Measurements from ENCODE around the gene GATA2.

Gene GATA2

DNA sequence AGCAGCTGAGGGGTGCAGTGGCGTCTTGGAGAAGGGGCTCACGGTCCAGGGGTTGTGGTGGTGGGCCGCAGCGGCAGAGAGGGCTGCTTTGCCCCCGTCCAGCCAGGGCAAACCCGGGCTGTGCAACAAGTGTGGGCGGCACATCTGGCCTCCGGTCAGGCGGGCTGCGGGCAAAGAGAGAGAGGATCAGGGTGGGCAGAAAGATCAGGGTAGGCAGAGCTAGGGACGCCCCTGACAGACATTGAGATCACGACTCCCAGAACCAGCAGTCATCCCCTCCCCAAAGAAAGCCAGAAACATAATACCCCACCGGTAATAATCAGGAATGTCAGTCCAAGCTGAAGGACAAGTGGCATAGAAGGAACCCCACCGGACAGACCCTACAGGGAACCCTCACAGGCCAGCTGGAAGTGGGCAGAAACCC is 6.8 kb downstream of the GATA2 start:
- in situ Hi-C loops (cut with HindIII; ENCODE audit: low sequenced_read_pairs), result no loop called here
- TF ChIP-seq, protein P1, sequence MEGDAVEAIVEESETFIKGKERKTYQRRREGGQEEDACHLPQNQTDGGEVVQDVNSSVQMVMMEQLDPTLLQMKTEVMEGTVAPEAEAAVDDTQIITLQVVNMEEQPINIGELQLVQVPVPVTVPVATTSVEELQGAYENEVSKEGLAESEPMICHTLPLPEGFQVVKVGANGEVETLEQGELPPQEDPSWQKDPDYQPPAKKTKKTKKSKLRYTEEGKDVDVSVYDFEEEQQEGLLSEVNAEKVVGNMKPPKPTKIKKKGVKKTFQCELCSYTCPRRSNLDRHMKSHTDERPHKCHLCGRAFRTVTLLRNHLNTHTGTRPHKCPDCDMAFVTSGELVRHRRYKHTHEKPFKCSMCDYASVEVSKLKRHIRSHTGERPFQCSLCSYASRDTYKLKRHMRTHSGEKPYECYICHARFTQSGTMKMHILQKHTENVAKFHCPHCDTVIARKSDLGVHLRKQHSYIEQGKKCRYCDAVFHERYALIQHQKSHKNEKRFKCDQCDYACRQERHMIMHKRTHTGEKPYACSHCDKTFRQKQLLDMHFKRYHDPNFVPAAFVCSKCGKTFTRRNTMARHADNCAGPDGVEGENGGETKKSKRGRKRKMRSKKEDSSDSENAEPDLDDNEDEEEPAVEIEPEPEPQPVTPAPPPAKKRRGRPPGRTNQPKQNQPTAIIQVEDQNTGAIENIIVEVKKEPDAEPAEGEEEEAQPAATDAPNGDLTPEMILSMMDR (IDR thresholded peaks at IDR 0.05; ENCODE audit: low read depth, low read length), result no peak
- H3K4me3 ChIP-seq (ENCODE audit: low read depth, low read length), result peak overlapping the region; percentile 21
- DNase-seq (ENCODE audit: low read depth, low spot score), result no peak

DNA sequence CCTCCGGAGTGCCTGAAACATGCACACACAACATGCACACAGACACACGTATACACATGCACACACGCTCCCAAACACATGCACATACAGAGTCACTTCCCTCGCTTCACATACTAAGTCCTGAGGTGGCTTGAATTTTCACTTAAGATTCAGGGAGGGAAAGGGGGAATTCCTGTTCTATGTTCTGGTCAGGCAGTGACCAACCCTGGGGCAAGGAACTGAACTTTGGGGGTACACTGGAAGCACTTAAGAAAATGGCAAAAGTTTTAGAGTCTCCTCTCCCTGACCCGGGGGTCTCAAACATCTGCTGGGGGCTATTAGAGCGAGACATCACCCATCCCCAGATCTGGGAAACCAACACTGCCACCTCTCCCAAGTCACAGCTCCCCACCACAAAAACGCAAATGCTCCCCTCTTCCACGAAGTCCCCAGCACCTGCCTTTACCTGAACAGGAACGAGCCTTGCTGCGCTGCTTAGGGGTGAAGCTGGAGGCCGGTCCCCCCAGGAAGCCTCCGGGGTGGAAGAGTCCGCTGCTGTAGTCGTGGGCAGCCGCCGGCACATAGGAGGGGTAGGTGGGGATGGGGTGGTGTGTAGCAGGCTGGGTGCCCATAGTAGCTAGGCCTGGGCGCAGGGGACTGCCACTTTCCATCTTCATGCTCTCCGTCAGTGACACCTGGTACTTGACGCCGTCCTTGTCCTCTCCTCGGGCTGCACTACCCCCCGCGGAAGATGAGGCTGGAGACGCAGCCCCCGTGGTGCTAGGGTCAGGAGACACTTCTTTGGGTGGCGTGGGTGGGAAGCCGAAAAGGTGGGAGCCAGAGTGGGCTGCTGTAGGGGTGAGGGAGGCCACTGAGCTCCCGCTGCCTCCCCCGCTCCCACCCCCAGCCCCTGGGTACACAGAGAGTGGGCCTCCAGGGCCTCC is 7.5 kb downstream of the GATA2 start:
- in situ Hi-C loops (cut with HindIII; ENCODE audit: low sequenced_read_pairs), result no loop called here
- TF ChIP-seq, protein P1 (IDR thresholded peaks at IDR 0.05; ENCODE audit: low read depth, low read length), result no peak
- H3K4me3 ChIP-seq (ENCODE audit: low read depth, low read length), result peak overlapping the region; percentile 12
- no peak for DNase-seq (ENCODE audit: low read depth, low spot score)

DNA sequence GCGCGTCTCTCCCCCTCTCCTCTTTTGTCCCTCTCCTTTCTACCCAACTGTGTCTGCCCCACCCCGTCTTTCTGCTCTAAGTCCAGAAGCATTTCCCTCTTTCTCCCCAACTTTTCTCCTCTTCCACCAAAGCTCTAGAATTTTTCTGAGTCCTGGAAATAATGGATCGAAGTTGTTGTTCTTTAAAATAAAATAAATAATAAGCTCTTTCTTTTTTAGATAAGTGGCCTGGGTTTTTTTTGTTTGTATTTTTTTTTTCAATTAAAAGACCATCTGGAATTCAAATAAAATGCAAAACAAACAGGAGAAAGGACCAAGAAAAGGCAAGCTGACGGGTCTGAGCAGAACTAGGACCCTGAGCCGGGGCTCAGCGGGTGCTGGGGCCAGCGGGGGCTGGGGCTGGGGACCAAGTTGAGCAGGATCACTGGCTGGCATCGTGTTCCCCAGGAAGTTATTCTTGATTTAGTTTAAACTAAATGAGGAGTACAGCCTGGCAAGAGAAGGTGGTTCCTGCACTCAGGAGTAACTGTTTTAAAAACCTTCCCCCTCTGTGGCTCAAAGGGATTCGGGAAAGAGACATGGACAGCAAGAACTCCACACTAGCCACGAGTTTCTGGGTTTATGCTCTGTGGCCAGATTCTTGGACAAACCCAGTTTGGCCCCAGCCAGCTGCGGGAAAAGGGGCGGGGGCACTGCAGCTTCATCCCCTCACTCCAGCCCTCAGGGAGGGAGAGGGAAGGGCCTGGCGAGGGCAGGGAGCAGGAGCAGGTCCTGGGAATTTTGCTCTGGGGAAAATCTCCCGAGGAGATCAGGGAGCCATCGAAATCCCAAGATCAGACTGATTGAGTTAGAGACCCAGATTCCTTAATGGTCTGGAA is 8.4 kb downstream of the GATA2 start:
- in situ Hi-C loops (cut with HindIII; ENCODE audit: low sequenced_read_pairs), result no loop called here
- no peak overlapping the region for H3K4me3 ChIP-seq (ENCODE audit: low read depth, low read length)
- TF ChIP-seq, protein P1 (IDR thresholded peaks at IDR 0.05; ENCODE audit: low read depth, low read length), result no peak
- DNase-seq (ENCODE audit: low read depth, low spot score), result no peak

DNA sequence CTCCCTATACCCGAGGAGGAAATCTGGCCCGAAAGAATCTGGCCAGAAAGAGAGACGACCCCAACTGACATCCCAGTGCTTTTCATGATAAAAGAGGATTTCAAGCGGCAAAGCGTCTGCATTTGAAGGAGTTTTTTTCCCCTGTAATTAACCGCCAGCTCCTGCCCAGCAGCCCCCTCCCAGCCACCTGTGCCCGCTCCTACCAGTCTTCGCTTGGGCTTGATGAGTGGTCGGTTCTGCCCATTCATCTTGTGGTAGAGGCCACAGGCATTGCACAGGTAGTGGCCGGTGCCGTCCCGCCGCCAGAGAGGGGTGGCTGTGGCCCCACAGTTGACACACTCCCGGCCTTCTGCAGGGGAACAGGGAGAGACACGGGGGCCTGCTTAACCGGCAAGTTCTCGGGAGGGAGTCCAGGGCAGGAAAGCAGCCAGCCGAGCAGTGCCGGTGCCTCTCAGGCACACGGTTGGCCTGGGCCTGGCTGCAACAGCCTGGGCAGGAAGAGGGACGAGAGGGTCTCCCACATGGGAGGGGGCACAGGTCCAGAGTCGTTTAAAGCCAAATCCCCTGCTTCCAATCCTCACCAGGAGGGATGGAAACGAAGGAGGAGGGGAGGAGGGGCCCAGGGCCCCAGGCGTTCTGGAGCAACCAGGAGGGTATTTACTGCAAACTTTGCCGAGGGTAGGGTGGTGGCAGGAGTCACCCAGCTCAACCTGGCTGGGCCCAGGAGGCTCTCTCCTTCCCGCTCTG is 9.2 kb downstream of the GATA2 start:
- H3K4me3 ChIP-seq (ENCODE audit: low read depth, low read length), result no peak overlapping the region
- DNase-seq (ENCODE audit: low read depth, low spot score), result no peak
- TF ChIP-seq, protein P1 (IDR thresholded peaks at IDR 0.05; ENCODE audit: low read depth, low read length), result no peak
- in situ Hi-C loops (cut with HindIII; ENCODE audit: low sequenced_read_pairs), result no loop called here

DNA sequence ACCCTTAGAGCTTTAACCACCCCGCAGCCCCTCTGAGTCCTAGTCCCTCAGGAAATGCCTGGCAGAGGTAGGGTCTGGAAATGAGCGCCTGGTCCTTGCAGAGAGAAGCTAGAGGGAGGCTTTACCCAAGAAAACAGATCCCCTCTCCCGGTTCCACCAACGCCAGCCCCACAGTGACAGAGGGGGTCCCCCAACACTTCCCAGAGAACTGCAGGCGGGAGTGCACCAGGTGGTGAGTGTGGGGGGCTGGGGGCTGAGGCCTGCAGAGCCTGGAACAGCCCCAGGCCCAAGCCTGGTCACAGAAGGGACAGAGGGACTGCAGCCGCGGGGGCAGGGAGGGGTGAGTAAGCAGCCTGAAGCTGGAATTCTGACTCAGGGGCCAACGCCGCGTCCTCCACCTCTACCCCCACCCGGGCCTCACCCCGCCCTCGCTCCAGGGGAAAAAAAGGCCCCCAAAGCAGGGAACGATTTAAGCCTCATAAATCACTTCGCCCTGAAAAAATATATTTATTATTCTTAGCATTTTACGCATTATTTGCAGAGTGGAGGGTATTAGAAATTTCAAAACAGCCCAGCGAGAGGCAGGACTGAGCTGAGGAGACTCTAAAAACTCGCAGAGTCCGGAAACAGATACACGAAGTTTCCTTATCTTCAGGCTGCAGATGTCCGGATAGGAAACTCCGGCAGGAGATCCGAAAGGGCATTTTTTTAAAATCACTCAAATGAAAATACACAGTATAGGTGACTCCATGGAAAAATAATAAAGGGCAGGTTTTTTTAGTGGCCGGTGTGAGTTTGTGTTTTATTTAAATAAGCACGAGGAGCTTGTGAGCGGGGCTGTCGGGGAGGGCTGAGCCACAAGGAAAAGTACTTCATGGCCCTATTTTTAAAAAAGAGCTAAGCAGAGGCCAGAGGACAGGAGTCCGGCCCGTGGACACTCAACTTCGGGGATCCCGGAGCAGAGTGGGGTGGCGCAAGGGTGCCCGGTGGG is 10.0 kb downstream of the GATA2 start:
- no peak overlapping the region for H3K4me3 ChIP-seq (ENCODE audit: low read depth, low read length)
- in situ Hi-C loops (cut with HindIII; ENCODE audit: low sequenced_read_pairs), result no loop called here
- peak; percentile 40 for DNase-seq (ENCODE audit: low read depth, low spot score)
- TF ChIP-seq, protein P1 (IDR thresholded peaks at IDR 0.05; ENCODE audit: low read depth, low read length), result no peak

Measured in astrocyte of the spinal cord (primary cell).